ENCODE results near the gene BYSL.

DNA sequence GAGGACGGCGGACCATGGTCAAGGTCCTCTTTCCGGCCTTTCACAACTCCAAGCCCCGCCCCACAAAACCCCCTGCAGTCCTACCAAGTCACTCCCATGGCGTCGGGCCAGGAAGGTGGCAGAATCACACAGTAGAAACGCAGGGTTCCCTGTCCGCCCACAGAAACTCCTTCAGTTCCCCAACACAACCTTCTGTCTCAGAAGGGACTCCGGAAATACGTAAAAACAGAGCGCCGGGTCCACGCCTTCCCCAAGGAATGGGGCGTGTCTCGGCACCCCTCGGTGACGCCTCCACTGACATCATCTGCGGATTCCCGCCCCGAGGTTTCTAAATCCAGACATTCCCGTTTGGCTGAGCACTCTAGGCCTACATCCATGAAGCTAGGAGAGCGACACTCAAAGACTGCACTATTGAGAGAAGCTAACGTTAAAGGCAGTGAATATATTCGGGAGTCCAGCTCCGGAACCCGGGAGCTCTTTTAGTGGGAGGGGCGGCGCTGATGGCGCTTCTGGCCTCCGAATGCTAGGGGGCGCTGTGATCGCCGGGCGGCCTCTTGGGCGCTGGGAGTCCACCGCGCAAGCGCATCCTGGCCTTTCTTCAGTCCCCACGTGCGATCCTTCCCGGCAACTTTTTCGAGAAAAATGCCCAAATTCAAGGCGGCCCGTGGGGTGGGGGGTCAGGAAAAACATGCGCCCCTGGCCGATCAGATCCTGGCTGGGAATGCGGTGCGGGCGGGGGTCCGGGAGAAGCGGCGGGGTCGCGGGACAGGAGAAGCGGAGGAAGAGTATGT lies at the start of gene BYSL, which contains the start of gene MED20:
- TF ChIP-seq, protein P1, sequence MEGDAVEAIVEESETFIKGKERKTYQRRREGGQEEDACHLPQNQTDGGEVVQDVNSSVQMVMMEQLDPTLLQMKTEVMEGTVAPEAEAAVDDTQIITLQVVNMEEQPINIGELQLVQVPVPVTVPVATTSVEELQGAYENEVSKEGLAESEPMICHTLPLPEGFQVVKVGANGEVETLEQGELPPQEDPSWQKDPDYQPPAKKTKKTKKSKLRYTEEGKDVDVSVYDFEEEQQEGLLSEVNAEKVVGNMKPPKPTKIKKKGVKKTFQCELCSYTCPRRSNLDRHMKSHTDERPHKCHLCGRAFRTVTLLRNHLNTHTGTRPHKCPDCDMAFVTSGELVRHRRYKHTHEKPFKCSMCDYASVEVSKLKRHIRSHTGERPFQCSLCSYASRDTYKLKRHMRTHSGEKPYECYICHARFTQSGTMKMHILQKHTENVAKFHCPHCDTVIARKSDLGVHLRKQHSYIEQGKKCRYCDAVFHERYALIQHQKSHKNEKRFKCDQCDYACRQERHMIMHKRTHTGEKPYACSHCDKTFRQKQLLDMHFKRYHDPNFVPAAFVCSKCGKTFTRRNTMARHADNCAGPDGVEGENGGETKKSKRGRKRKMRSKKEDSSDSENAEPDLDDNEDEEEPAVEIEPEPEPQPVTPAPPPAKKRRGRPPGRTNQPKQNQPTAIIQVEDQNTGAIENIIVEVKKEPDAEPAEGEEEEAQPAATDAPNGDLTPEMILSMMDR (IDR thresholded peaks at IDR 0.05; ENCODE audit: low read depth, low read length, poor library complexity, severe bottlenecking) = peak; percentile 97
- no peak for TF ChIP-seq EZH2phosphoT487 (IDR thresholded peaks at IDR 0.05; ENCODE audit: borderline replicate concordance, low read length)
